Immature natural killer cell (primary cell): ENCODE results near the gene ADARB2. TPM values are rescaled to one million over a fixed set of nuclear protein-coding genes. Genes with fewer than 3 reads are reported as not detected.

Experiments used
- DNase-seq, 3 donors: peaks; one replicate each; pipeline ENCODE4 v3.0.0; 2022; ENCODE audit warnings: mixed read lengths in 1 of 3
- H3K27ac Mint-ChIP-seq, 6 donors: one replicate each; pipeline ENCODE4 v1.8.0; 2020; ENCODE audit warnings: mixed read lengths in 6 of 6, mild to moderate bottlenecking in 5 of 6, inconsistent platforms in 4 of 6, moderate library complexity in 3 of 6
- H3K27me3 Mint-ChIP-seq, 3 donors: one replicate each; pipeline ENCODE4 v1.8.0; 2020 to 2021; ENCODE audit warnings: low read depth in 3 of 3, mild to moderate bottlenecking in 3 of 3, mixed read lengths in 3 of 3, moderate library complexity in 3 of 3, inconsistent platforms in 1 of 3
- H3K36me3 Mint-ChIP-seq, 3 donors: one replicate each; pipeline ENCODE4 v1.8.0; 2020; ENCODE audit warnings: mixed read lengths in 3 of 3, inconsistent platforms in 2 of 3, mild to moderate bottlenecking in 2 of 3
- H3K4me1 Mint-ChIP-seq, 2 donors: one replicate each; pipeline ENCODE4 v1.8.0; 2020; ENCODE audit warnings: inconsistent platforms in 2 of 2, mild to moderate bottlenecking in 2 of 2, mixed read lengths in 2 of 2, moderate library complexity in 1 of 2
- H3K4me3 Mint-ChIP-seq, 5 donors: one replicate each; pipeline ENCODE4 v1.8.0; 2020; ENCODE audit warnings: mild to moderate bottlenecking in 5 of 5, mixed read lengths in 5 of 5, inconsistent platforms in 3 of 5, moderate library complexity in 3 of 5
- H3K9me3 Mint-ChIP-seq, 6 donors: one replicate each; pipeline ENCODE4 v1.8.0; 2020; ENCODE audit warnings: mild to moderate bottlenecking in 6 of 6, mixed read lengths in 6 of 6, inconsistent platforms in 4 of 6, moderate library complexity in 3 of 6
- polyA plus RNA-seq, 3 donors: library from polyadenylated mRNA; unstranded; fragments of 300-500 nt; fragmentation: Illumina TruSeq; gene quantifications; one replicate each; pipeline ENCODE4 v1.2.3, GENCODE V29; 2021

The ADARB2 gene
- polyA plus RNA-seq, 3 donors from 2014 or later, result 0.12 TPM; not detected in 2

GRCh38 chr10:1148855-1149605, 588.3 kb downstream of the ADARB2 start:
- Mint-ChIP-seq H3K9me3 (peaks cover 0 to 29% (median 18%) of the 10 kb centered on the region in 6 donors), H3K4me3 (peak overlapping the region in 1 of 5 donors; percentile 70), H3K36me3 (peaks cover 6 to 12% (median 11%) of the 10 kb centered on the region in 3 donors)

GRCh38 chr10:1147810-1148209, 589.5 kb downstream of the ADARB2 start:
- Mint-ChIP-seq H3K27me3 (peaks cover 2 to 15% (median 8%) of the 10 kb centered on the region in 3 donors), H3K9me3 (peaks cover 0 to 30% (median 19%) of the 10 kb centered on the region in 6 donors), H3K27ac (no peak overlapping the region), H3K36me3 (peaks cover 6 to 13% (median 11%) of the 10 kb centered on the region in 3 donors), H3K4me1 (peaks cover 12 to 13% of the 10 kb centered on the region in 2 donors), H3K4me3 (no peak overlapping the region)
- DNase-seq, result no peak

More at GRCh38 chr10:1148855-1149605, 588.3 kb downstream of the ADARB2 start:
- Mint-ChIP-seq H3K4me1 (peaks cover 12 to 13% of the 10 kb centered on the region in 2 donors), H3K27ac (peak overlapping the region in 1 of 6 donors; percentile 28), H3K27me3 (peaks cover 1 to 13% (median 8%) of the 10 kb centered on the region in 3 donors)
- DNase-seq, result no peak

- Mint-ChIP-seq H3K36me3 (peaks cover 15 to 28% (median 21%) of the 10 kb centered on the region in 3 donors), H3K27ac (no peak overlapping the region), H3K27me3 (peaks cover 3 to 24% (median 6%) of the 10 kb centered on the region in 3 donors), H3K4me3 (no peak overlapping the region), H3K9me3 (peaks cover 11 to 54% (median 32%) of the 10 kb centered on the region in 6 donors), H3K4me1 (no peaks in the 10 kb centered on the region)
- no peak for DNase-seq
Observed at GRCh38 chr10:1142596-1142995, 594.7 kb downstream of the ADARB2 start.

- H3K4me3 Mint-ChIP-seq, result no peak overlapping the region
- no peaks in the 10 kb centered on the region for H3K4me1 Mint-ChIP-seq
- no peak overlapping the region for H3K27ac Mint-ChIP-seq
- peaks cover 3 to 24% (median 6%) of the 10 kb centered on the region in 3 donors for H3K27me3 Mint-ChIP-seq
- peaks cover 10 to 22% (median 15%) of the 10 kb centered on the region in 3 donors for H3K36me3 Mint-ChIP-seq
- peaks cover 11 to 49% (median 28%) of the 10 kb centered on the region in 6 donors for H3K9me3 Mint-ChIP-seq
- DNase-seq, result no peak
Observed at GRCh38 chr10:1141701-1142100, 595.6 kb downstream of the ADARB2 start.

GRCh38 chr10:1141261-1141660, 596.1 kb downstream of the ADARB2 start:
- H3K27me3 Mint-ChIP-seq, result peaks cover 3 to 20% (median 6%) of the 10 kb centered on the region in 3 donors
- H3K9me3 Mint-ChIP-seq, result peaks cover 10 to 47% (median 24%) of the 10 kb centered on the region in 6 donors
- no peak overlapping the region for H3K4me3 Mint-ChIP-seq
- H3K36me3 Mint-ChIP-seq, result peaks cover 8 to 20% (median 14%) of the 10 kb centered on the region in 3 donors
- no peak for DNase-seq
- no peaks in the 10 kb centered on the region for H3K4me1 Mint-ChIP-seq
- no peak overlapping the region for H3K27ac Mint-ChIP-seq

GRCh38 chr10:1138529-1138928, 598.8 kb downstream of the ADARB2 start:
- peaks cover 6 to 25% (median 14%) of the 10 kb centered on the region in 6 donors for H3K9me3 Mint-ChIP-seq
- H3K36me3 Mint-ChIP-seq, result peaks cover 4 to 16% (median 14%) of the 10 kb centered on the region in 3 donors
- H3K27ac Mint-ChIP-seq, result no peak overlapping the region
- peaks cover 0 to 11% (median 6%) of the 10 kb centered on the region in 3 donors for H3K27me3 Mint-ChIP-seq
- no peak for DNase-seq
- peaks cover 9 to 19% of the 10 kb centered on the region in 2 donors for H3K4me1 Mint-ChIP-seq
- no peak overlapping the region for H3K4me3 Mint-ChIP-seq

- DNase-seq, result no peak
- peaks cover 6 to 25% (median 14%) of the 10 kb centered on the region in 6 donors for H3K9me3 Mint-ChIP-seq
- no peak overlapping the region for H3K4me3 Mint-ChIP-seq
- H3K27ac Mint-ChIP-seq, result no peak overlapping the region
- H3K4me1 Mint-ChIP-seq, result peaks cover 17 to 28% of the 10 kb centered on the region in 2 donors
- peaks cover 4 to 17% (median 14%) of the 10 kb centered on the region in 3 donors for H3K36me3 Mint-ChIP-seq
- peaks cover 2 to 10% (median 6%) of the 10 kb centered on the region in 3 donors for H3K27me3 Mint-ChIP-seq
Observed at GRCh38 chr10:1137499-1138163, 599.7 kb downstream of the ADARB2 start.

- H3K4me1 Mint-ChIP-seq, result peaks cover 25 to 42% of the 10 kb centered on the region in 2 donors
- no peak overlapping the region for H3K4me3 Mint-ChIP-seq
- H3K27me3 Mint-ChIP-seq, result peaks cover 3 to 9% (median 6%) of the 10 kb centered on the region in 3 donors
- no peak for DNase-seq
- H3K36me3 Mint-ChIP-seq, result peaks cover 9 to 20% (median 20%) of the 10 kb centered on the region in 3 donors
- H3K27ac Mint-ChIP-seq, result no peak overlapping the region
- peaks cover 6 to 25% (median 14%) of the 10 kb centered on the region in 6 donors for H3K9me3 Mint-ChIP-seq
Observed at GRCh38 chr10:1136268-1136667, 601.1 kb downstream of the ADARB2 start.

- Mint-ChIP-seq H3K36me3 (peaks cover 13 to 37% (median 23%) of the 10 kb centered on the region in 3 donors), H3K4me1 (peaks cover 26 to 42% of the 10 kb centered on the region in 2 donors), H3K9me3 (peaks cover 6 to 12% (median 8%) of the 10 kb centered on the region in 6 donors), H3K27me3 (peaks cover 2 to 6% (median 5%) of the 10 kb centered on the region in 3 donors), H3K27ac (peak overlapping the region in 2 of 6 donors; percentile 0 to 80), H3K4me3 (no peak overlapping the region)
- no peak for DNase-seq
Observed at GRCh38 chr10:1134156-1134555, 603.2 kb downstream of the ADARB2 start.

GRCh38 chr10:1133495-1134045, 603.8 kb downstream of the ADARB2 start:
- H3K36me3 Mint-ChIP-seq, result peaks cover 19 to 37% (median 24%) of the 10 kb centered on the region in 3 donors
- H3K27me3 Mint-ChIP-seq, result peaks cover 2 to 5% (median 3%) of the 10 kb centered on the region in 3 donors
- peaks cover under 1 to 6% (median 4%) of the 10 kb centered on the region in 6 donors for H3K9me3 Mint-ChIP-seq
- DNase-seq, result no peak
- H3K4me1 Mint-ChIP-seq, result peaks cover 26 to 42% of the 10 kb centered on the region in 2 donors
- peak overlapping the region in 4 of 6 donors; percentile 0 to 80 (median 29) for H3K27ac Mint-ChIP-seq
- peak overlapping the region in 1 of 5 donors; percentile 42 for H3K4me3 Mint-ChIP-seq

GRCh38 chr10:1132584-1132983, 604.7 kb downstream of the ADARB2 start:
- DNase-seq, result peak in 2 of 3 donors; percentile 13 to 19
- Mint-ChIP-seq H3K9me3 (no peaks in the 10 kb centered on the region), H3K4me1 (peaks cover 28 to 48% of the 10 kb centered on the region in 2 donors), H3K27ac (peak overlapping the region; percentile 63 to 91 (median 78)), H3K36me3 (peaks cover 22 to 38% (median 26%) of the 10 kb centered on the region in 3 donors), H3K4me3 (peak overlapping the region in 1 of 5 donors; percentile 40), H3K27me3 (peaks cover 2 to 5% (median 3%) of the 10 kb centered on the region in 3 donors)

- H3K4me3 Mint-ChIP-seq, result no peak overlapping the region
- H3K36me3 Mint-ChIP-seq, result peaks cover 22 to 48% (median 32%) of the 10 kb centered on the region in 3 donors
- H3K27me3 Mint-ChIP-seq, result peaks cover 2 to 5% (median 3%) of the 10 kb centered on the region in 3 donors
- peaks cover 29 to 58% of the 10 kb centered on the region in 2 donors for H3K4me1 Mint-ChIP-seq
- no peaks in the 10 kb centered on the region for H3K9me3 Mint-ChIP-seq
- H3K27ac Mint-ChIP-seq, result no peak overlapping the region
- no peak for DNase-seq
Observed at GRCh38 chr10:1130995-1131790, 606.1 kb downstream of the ADARB2 start.
